Daoy (cell line): Measurements from ENCODE around the gene SEZ6L. TPM values are rescaled to one million over a fixed set of nuclear protein-coding genes. Genes with fewer than 3 reads are reported as not detected.

Experiments used
- DNase-seq: peaks from one replicate; pipeline ENCODE4 v3.0.0-alpha.2; 2015; ENCODE audit warnings: low read depth
- total RNA-seq: library from RNA; depleted of rRNA; stranded (reverse); fragments of >200 nt; shearing (Covaris generic); gene quantifications from 2 replicates; pipeline ENCODE4 v1.2.3, GENCODE V29; 2014

SEZ6L gene
- total RNA-seq, 1 experiment from 2014 or later, result not detected

DNA sequence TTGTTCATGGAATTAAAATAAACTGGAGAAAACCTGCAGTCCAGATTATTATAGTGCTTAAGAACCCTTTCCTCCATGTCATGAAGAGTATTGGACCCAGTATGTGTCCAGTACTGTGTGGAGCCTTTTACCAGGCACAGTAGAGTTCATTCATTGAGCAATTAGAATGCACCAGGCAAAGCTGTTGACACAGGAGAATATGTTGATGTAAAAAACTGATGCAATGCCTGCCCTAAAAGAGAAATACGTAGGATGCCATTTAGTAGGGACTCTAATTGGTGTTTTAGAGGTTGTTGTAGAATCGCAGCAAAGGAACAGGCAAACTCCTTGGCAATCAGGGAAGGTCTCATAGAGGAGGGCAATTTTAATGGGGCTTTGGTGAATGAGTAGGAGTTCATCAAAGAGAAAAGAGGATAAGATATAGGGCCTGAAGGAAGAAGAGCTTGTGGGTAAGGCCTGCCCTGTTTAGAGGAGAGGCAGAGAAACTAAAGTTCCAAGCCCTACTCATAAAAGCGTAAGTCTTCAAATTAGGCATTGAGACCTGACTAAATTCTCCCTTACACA, 126.4 kb downstream of the SEZ6L start:
- no peak for DNase-seq

DNA sequence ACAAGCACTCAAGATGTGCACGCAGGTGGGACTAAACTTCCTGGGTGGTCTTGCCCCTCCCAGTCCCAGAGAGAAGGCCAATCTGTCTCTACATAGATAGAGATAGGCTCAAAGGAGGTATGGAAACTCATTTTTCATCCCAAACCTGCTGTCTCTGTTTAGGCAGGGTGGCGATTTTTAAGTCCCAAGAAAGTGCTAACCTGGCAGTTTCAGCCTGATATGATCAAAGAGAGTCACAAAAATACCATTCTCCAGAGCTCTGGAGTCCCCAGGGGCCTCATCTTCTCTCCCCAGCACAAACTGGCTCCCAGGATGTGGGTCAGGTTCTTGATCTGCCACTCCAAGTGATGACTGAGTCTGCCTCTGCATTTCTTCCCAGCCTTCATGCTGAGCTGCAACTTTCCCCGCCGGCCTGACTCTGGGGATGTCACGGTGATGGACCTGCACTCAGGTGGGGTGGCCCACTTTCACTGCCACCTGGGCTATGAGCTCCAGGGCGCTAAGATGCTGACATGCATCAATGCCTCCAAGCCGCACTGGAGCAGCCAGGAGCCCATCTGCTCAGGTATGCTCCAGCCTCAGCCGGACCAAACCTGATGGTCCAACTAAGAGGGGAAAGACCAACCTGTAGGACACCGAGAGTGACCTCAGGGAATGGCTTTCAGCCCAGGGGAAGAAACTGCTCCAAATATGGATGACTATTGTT, 129.5 kb downstream of the SEZ6L start:
- no peak for DNase-seq

DNA sequence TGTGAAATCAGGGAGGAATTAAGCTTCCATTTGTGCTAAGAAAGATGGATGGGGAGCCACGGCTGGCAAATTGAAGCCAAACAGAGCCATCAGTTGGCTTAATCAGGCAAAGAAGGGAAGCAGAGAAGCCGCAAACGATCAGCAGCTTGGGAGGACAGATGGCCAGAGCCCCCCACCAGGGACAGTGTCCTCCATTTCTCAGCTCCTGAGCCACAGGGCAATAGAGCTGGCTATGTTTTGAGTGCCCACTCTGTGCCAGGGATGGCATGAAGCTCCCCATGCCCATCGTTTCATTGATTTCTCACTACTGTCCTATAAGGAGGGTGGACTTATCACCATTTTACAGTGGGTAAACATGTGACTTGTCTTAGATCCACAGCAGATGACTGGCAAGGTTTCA, 133.5 kb downstream of the SEZ6L start:
- no peak for DNase-seq

DNA sequence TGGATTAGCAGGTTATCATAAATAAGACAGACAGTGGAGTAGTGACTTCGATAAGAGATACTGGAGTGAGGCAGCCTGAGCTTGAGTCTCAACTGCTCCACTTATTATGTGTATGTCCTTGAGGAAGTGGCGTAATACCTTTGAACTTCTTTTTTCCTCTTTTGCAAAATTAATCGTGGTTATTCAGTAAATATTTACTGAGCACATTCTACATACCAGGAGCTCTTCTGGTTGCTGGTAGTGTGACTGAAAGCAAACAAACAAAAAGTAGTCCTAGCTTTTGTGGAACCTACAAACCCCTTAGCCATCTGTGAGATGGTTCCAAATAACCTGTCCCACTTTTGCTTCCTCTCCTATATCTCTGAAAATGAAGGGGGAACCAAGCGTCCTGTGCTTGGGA, 134.2 kb downstream of the SEZ6L start:
- DNase-seq, result no peak

DNA sequence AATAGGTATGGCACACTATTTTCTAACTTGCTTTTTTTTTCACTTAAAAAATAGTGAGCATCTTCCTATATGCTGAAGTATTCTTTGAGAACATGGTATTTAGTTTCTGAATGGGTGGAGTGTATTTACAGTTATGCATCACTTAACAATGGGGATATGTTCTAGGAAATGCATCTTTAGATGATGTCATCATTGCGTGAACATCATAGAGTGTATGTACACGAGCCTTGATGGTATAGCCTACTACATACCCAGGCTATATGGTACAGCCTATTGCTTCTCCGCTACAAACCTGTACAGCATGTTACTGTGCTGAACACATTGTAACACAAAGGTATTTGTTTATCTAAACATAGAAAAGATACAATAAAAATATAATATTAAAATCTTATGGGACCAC, 135.5 kb downstream of the SEZ6L start:
- no peak for DNase-seq

DNA sequence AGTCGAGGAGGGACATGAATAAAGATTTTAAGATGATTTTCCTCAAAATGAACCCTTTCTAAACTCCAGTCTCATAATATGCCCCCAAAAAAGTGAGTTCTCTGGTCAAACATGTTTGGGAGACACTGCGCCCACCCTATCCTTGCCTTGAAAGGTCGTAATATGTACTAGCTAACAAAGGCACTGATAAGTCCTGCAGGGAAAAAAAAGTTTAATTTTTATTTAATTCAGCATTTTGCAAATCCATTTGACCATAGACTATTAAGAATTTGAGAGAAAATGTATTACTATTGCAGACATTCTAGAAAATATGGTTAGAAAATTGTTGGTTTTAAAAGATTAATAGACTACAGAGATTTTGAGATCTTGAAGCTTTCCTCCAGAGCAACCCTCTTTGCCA, 139.2 kb downstream of the SEZ6L start:
- DNase-seq, result no peak

DNA sequence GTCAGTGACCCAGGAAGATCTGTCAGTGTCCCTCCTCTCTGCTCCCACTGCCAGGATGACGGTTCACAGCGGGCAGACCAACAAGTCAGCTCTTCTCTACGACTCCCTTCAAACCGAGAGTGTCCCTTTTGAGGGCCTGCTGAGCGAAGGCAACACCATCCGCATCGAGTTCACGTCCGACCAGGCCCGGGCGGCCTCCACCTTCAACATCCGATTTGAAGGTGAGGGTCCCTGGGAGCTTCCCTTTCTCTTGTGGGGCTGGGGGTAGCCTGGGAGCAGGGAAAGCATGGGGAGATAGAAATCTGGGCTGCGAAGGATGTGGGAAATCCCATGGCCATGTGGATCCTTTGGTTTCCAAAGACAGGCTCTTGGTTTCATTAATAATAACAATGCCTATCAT, 141.4 kb downstream of the SEZ6L start:
- no peak for DNase-seq

DNA sequence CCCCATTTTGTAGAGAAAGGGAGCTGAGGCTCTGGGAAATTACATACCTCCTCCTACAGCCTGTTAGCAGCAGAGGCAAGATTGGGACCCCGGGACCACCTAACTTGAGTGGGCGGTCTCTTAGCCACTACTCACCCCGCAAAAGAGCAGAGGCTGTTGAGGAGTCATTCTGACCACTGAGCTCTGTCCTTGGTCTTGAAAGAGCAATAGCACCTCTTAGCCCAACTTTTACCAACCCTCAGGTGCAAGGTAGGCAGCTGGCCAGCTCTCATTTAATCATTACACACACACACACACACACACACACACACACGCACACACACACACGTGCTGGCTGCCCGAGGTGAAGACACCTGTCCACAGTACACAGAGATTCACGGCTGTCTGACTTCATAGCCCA, 144.0 kb downstream of the SEZ6L start:
- no peak for DNase-seq

DNA sequence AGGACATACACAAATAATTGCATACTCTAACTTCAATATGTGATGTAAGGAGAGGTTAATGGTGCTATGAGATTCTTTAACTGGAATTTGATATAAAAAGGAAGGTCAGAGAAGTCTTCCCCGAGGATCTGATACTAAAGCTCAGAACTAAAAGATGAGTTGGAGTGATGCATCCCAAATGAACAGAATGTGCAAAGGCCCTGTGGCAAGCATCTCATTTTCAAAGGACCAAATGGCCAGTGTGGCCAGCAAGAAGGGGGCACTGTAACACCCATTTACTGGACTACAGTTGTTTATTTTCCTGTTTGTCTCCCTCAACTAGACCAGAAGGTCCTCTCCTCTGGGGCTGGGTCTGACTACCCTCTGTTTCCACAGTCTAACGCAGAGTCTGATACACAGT, 144.9 kb downstream of the SEZ6L start:
- DNase-seq, result no peak

DNA sequence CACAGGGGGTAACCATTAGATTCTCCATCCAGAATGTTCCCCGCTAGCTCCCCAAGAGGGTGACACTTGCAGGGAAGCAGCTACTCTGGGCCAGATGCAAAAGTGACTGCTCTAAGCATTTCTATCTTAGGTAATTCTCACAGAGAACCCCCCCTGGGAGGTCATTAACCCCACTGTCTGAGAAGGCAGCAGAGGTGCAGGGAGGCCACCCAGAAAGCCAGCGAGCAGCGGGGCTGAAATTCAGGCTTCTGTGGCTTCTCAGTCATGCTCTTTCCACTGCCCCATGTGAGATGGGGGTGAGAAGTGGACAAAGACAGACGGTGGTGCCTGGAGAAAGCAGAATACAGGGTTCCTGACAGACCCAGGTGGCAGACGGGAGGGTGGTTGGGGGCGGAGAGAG, 145.4 kb downstream of the SEZ6L start:
- DNase-seq, result no peak

DNA sequence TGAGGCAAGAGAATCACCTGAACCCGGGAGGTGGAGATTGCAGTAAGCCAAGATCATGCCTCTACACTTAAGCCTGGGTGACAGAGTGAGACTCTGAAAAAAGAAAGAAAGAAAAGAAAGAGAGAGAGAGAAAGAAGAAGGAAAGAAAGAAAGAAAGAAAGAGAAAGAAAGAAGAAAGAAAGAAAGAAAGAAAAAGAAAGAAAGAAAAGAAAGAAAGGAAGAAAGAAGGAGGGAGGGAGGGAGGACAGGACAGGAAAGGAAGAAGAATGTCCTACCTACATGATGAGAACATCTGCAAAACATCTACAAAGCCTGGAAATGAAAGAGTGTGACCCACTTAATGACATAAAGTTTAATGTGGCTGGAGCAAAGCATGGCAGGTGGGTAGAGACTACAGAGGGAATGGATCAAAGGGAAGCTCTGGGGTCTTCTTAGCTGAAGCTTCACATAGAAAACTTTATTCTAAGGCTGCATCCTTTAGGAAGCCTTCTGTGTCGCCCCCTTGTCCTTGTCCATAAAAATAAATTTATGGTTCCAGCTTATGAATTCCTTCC, 147.5 kb downstream of the SEZ6L start:
- DNase-seq, result no peak

DNA sequence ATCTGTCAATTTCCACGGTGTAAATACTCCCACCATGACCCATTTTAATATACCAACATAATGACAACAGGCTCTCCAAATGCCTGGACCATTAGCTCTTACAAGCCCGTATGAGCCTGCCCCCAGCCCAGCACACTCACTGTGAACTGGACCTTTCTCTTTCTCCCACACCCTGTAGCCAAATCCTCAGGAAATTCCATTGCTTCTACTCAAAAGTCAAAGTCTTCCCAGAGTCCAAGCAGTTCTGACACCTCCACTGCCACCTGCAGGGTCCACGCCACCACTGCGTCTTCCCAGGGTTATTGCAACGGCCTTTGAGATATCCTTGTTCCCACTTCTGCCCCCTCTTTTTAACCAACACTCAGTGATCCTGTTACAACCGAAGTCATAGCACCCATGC, 149.7 kb downstream of the SEZ6L start:
- DNase-seq, result peak; percentile 70

DNA sequence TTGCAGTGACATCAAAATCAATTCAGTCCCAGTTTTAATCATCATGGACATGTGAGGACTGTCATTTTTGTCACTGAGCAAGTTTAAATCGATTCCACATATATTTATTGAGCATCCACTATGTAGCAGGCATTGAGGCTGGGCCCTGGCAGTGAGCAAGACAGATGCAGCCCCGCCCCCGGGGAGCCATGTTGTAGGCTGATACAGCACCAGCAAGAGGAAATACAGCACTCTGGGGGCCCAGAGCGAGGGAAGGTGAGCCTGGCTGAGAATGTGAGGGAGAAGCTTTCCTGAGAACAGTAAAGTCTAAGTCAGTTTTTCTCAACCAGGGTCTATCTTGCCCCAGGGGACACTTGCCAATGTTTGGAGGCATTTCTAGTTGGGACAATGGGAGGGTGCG, 151.2 kb downstream of the SEZ6L start:
- DNase-seq, result peak; percentile 19

DNA sequence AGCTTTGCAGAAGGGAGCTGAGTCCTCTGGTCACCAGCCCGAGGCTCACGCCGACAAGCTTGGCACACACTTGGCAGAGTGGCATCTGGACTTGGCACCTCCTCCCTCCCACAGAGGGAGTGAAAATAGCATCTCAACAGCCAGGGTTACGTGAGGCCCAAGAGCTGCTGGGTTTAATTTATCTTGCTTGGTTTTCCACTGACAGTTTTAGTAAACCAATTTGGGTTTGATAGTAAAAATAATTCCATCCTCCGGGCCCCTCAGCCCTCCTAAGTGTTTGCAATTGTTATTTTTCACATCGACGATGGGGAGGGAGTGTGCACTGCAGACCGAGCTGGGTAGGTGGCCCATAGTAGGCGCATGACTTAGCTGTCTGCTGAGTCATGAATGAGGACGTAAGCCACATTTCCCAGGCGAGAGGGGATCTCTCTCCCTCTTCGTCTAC, 152.2 kb downstream of the SEZ6L start:
- DNase-seq, result peak; percentile 92

DNA sequence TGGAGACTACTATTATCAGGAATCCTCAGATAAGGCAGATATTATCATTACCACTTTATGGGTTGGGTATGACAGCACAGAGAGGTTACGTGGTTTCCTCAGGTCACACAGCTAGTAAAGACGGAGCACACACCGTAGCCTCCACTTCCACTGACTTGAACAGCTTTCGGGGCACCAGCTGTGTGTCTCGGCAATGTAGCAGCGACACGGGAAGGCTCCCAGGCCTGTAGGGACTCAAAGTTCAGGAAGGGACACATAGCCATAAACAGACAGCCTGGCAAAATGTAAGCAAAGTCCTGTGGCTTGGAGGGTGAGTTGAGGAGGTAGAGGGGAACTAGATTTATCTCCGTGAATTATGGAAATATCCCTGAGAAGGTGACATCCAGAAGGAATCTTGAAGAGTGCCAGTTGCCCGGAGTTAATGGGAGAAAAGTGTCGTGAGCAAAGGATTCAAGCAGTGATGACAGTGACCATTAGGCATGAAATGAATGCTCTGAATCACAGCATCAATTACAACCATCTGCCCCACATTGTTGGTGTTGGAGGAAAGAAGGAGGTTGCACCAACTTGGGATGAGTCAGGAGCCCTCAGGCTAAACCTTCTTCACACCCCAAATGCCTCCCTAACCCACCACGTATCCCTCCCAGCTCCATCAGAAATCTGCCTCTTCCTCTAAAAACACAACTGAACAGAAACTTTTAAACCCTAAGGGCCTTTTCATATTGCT, 153.1 kb downstream of the SEZ6L start:
- DNase-seq, result peak; percentile 97

DNA sequence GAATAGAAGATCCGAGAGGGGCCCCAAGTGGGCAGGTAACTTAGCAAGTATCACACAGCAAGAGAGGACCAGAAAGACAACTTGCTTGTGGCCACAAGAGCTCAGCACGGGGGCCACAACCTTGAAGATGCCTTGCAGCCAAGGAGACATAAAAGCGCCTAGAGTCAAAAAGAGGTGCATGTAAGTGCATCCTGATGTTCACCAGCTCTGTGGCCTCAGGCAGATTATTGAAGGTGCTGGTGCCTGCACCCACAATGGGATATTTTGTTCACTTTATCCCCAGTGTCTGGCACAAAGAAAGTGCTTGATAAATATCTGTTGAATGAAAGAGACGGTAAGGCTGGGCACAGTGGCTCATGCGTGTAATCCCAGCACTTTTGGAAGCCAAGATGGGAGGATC, 153.8 kb downstream of the SEZ6L start:
- DNase-seq, result peak; percentile 9

DNA sequence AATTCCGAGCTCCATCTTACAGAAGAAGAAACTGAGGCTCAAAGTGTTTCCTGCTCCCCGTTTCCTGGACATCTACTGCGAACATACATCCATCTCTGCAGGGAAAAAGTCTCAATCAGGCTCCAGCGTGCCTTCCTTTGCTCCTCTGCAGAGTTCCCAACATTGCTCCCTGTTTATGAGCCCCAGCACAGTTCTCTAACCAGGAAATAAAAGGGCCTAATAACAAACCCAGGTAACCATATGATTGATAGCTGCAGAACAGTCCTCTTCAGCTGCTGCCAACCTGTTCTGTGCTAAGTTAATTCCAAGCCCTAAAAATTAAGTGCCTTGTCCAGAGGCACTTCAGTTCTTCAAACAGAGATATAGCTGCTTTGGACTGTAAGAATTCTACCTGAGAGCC, 154.9 kb downstream of the SEZ6L start:
- DNase-seq, result no peak

DNA sequence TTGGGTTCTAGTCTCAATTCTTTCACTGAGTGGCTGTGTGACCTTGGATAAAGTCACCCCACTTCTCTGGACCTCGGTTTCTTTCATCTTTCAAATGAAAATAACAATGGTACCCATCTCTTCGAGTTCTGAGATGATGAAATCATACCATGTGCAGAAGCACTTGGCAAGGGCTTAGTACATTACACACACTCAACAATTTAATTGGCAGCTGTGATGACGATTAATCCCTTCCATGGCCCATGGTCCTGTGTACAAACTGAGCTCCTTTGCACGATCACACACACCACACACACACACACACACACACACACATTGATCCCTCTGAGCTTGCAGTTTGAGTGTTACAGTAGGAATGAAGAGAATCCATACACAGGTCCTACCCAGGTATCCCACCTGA, 156.4 kb downstream of the SEZ6L start:
- DNase-seq, result no peak

DNA sequence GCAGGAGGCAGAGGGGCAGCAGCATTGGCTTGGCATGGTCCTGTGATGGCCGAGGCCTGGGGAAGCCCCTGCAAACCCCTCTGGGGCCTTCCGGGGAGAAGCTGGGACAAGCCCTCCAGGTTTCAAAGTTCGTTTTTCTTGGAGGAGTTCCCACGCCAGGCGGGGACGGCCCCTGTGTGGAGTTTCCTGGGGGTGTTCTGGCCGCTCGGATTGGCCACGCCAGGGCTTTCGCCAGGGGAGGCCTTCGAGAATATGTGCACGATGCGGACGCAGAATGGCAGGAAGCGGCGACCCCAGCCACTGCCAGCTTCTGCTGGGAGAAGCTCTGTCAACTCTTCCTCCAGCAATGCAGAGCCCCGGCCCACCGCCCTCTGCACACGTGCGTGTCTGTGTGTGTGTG, 157.5 kb downstream of the SEZ6L start:
- no peak for DNase-seq

DNA sequence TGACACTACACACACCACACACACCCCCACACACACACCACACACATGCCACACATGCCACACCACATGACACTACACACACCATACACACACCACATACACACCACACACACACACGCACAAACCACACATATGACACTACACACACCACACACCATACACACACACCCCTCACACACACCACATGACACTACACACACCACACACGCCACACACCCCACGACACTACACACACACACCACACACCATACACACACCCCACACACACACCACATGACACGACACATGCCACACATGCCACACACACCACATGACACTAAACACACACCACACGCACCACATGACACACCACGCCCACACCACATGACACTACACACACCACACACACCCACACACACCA, 158.0 kb downstream of the SEZ6L start:
- no peak for DNase-seq

DNA sequence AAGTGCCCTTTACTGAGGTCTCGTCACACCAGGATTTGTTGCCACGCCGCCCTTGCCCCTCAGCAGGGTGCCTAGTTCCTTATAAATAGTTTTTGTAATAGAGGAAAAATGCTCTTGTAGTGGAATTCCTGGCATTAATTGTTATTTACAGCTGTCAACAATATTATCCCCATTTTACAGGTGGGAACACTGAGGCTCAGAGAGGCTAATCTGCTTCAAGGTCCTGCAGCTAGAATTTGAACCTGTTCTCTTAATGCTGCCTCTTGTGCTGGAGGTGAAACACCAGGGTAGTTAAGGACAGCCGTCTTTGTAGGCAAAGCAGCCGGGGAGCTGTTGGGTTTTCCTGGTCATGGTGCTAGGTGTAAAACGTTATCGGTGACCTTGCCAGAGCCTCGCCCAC, 159.0 kb downstream of the SEZ6L start:
- no peak for DNase-seq

DNA sequence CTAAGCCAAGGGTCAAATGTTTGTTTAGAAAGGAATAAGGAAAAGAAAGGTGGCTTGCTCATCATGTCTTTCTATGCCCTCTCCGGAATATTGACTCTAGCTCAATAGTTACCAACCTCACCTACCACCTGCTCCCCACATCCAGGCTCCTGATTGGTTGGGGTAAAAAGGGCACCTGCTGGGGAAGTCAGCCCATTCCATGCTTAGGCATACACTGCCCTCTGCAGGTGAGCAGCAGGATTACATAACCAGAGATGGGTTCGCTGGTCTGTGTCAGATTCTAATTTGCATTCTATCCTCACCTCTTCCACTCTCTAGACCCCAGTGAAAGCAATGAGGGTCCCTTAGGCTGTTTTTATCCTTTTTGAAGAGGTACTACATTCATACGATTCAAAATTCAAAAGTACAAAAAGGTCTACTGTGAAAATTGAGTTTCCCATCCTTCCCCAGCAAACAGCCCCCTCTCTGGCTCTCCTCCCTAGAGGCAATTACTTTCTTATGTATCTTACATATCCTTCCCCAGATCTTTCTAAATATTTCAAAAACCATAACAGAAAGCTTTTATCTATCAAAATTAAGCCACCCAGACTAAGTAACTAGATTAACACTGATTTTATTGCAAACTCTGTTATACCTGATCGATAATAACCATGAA, 161.8 kb downstream of the SEZ6L start:
- peak; percentile 62 for DNase-seq
